H1 (cell line): Measurements from ENCODE around the gene RNFT2. TPM values are rescaled to one million over a fixed set of nuclear protein-coding genes. Genes with fewer than 3 reads are reported as not detected.

Source experiments
- CTCF ChIA-PET: fragments of 300-600 bp; sonication (Branson Sonifier 250); formaldehyde crosslinking; loops from one replicate; lab custom pipeline; 2021; ENCODE audit not compliant: partially characterized antibody; lab: Charles Lee
- POLR2A ChIA-PET: fragments of 300-600 bp; sonication (Branson Sonifier 250); formaldehyde crosslinking; loops from one replicate; lab custom pipeline; 2021; ENCODE audit warnings: inconsistent platforms; ENCODE audit not compliant: partially characterized antibody; lab: Charles Lee
- DNase-seq, 2 experiments: peaks; one replicate each; pipeline versions ENCODE4 v3.0.0 to v3.0.0-alpha.2; 2010 to 2022; ENCODE audit warnings: low spot score in 2 of 2, low read depth in 1 of 2, mixed read lengths in 1 of 2
- FAIRE-seq: peaks from 2 replicates; lab custom pipeline; 2011; peaks lifted over from hg19 to GRCh38; lab: Jason Lieb, UNC
- H2AFZ ChIP-seq: 2 replicates; pipeline ENCODE4 v1.8.1; 2012; ENCODE audit warnings: low read length, inconsistent platforms
- H2AK5ac ChIP-seq: 2 replicates; pipeline ENCODE4 v1.6.1; 2013; ENCODE audit warnings: low read depth, low read length
- H2BK120ac ChIP-seq: replicated peaks from 2 replicates; pipeline ENCODE3; 2013; ENCODE audit warnings: low read depth, low read length, inconsistent platforms
- H2BK12ac ChIP-seq: 2 replicates; pipeline ENCODE4 v1.6.1; 2013; ENCODE audit warnings: low read depth, low read length
- H2BK15ac ChIP-seq: 2 replicates; pipeline ENCODE4 v1.6.1; 2013; ENCODE audit warnings: low read length
- H2BK20ac ChIP-seq: 2 replicates; pipeline ENCODE4 v1.6.1; 2013; ENCODE audit warnings: low read length
- H2BK5ac ChIP-seq: 2 replicates; pipeline ENCODE4 v1.6.1; 2013; ENCODE audit warnings: low read depth, low read length
- H3K14ac ChIP-seq: 2 replicates; pipeline ENCODE4 v1.6.1; 2013; ENCODE audit warnings: inconsistent platforms; ENCODE audit not compliant: insufficient read length
- H3K18ac ChIP-seq: 2 replicates; pipeline ENCODE4 v1.6.1; 2013; ENCODE audit warnings: low read length; ENCODE audit errors: extremely low read depth
- H3K23ac ChIP-seq: 2 replicates; pipeline ENCODE4 v1.6.1; 2013; ENCODE audit warnings: inconsistent platforms; ENCODE audit not compliant: insufficient read length
- H3K23me2 ChIP-seq: 2 replicates; pipeline ENCODE4 v1.6.1; 2013; ENCODE audit warnings: low read depth, low read length
- H3K27ac ChIP-seq: 2 replicates; pipeline ENCODE4 v1.6.1; 2011; ENCODE audit warnings: low read depth, low read length, inconsistent platforms
- H3K27me3 ChIP-seq, 4 experiments: replicated peaks in 1 of 4; 1 replicate in 1 of 4; 2 replicates in 3 of 4; pipeline versions ENCODE4 v1.6.1 to v1.8.1; 2011 to 2013; ENCODE audit warnings: low read length in 3 of 4, mild to moderate bottlenecking in 3 of 4, inconsistent platforms in 2 of 4, mixed read lengths in 2 of 4, moderate library complexity in 1 of 4; ENCODE audit not compliant: control insufficient read depth in 3 of 4, insufficient read depth in 3 of 4; ENCODE audit errors: extremely low read depth in 1 of 4
- H3K36me3 ChIP-seq, 4 experiments: 2 replicates each; pipeline versions ENCODE4 v1.6.1 to v1.8.1; 2011 to 2013; ENCODE audit warnings: mild to moderate bottlenecking in 4 of 4, low read length in 3 of 4, moderate library complexity in 2 of 4, control low read depth in 1 of 4, inconsistent platforms in 1 of 4; ENCODE audit not compliant: insufficient read depth in 4 of 4, control insufficient read depth in 2 of 4
- H3K4ac ChIP-seq: replicated peaks from 2 replicates; pipeline ENCODE3; 2013; ENCODE audit warnings: low read length, low read depth, mixed read lengths, inconsistent platforms; ENCODE audit not compliant: insufficient read length
- H3K4me1 ChIP-seq, 4 experiments: replicated peaks in 1 of 4; 1 replicate in 1 of 4; 2 replicates in 3 of 4; pipeline versions ENCODE4 v1.6.1 to v1.8.1; 2011 to 2013; ENCODE audit warnings: low read length in 3 of 4, inconsistent platforms in 2 of 4, mixed read lengths in 1 of 4; ENCODE audit not compliant: insufficient read depth in 4 of 4, control insufficient read depth in 3 of 4
- H3K4me2 ChIP-seq, 2 experiments: 2 replicates each; pipeline versions ENCODE4 v1.6.1 to v1.8.1; 2011 to 2013; ENCODE audit warnings: low read depth in 2 of 2, low read length in 2 of 2, control low read depth in 1 of 2, inconsistent platforms in 1 of 2, mild to moderate bottlenecking in 1 of 2; ENCODE audit not compliant: insufficient read depth in 1 of 2
- H3K4me3 ChIP-seq, 4 experiments: fragments of 200-600, 300-600 bp in 1 of 4; sonication (generic), shearing (Covaris generic), sonication (Bioruptor Twin) in 1 of 4; 2 replicates each; pipeline versions ENCODE4 v1.5.1 to v1.8.1; 2011 to 2016; ENCODE audit warnings: low read length in 4 of 4, low read depth in 3 of 4, control low read depth in 2 of 4, inconsistent platforms in 2 of 4, mild to moderate bottlenecking in 2 of 4, mixed read lengths in 1 of 4, moderate library complexity in 1 of 4; ENCODE audit not compliant: insufficient read depth in 2 of 4; ENCODE audit errors: extremely low read depth in 1 of 4
- H3K56ac ChIP-seq: replicated peaks from 2 replicates; pipeline ENCODE3; 2013; ENCODE audit warnings: low read depth, mild to moderate bottlenecking, mixed read lengths, low read length, inconsistent platforms; ENCODE audit not compliant: insufficient read length
- H3K79me1 ChIP-seq: 2 replicates; pipeline ENCODE4 v1.6.1; 2013; ENCODE audit warnings: low read depth, low read length, control low read depth
- H3K79me2 ChIP-seq, 2 experiments: 2 replicates each; pipeline versions ENCODE4 v1.6.1 to v1.8.1; 2012 to 2013; ENCODE audit warnings: low read length in 2 of 2, mild to moderate bottlenecking in 2 of 2, inconsistent platforms in 1 of 2; ENCODE audit not compliant: insufficient read depth in 2 of 2, control insufficient read depth in 1 of 2
- H3K9ac ChIP-seq, 4 experiments: replicated peaks in 1 of 4; 1 replicate in 1 of 4; 2 replicates in 3 of 4; pipeline versions ENCODE4 v1.6.1 to v1.8.1; 2011 to 2013; ENCODE audit warnings: low read depth in 3 of 4, low read length in 3 of 4, control low read depth in 2 of 4, mild to moderate bottlenecking in 2 of 4, moderate library complexity in 2 of 4, inconsistent platforms in 1 of 4; ENCODE audit errors: extremely low read depth in 1 of 4
- H3K9me3 ChIP-seq, 2 experiments: 2 replicates each; pipeline versions ENCODE4 v1.6.1 to v1.8.1; 2012 to 2013; ENCODE audit warnings: mild to moderate bottlenecking in 2 of 2, moderate library complexity in 2 of 2, control low read depth in 1 of 2, inconsistent platforms in 1 of 2, low read depth in 1 of 2, low read length in 1 of 2, mixed read lengths in 1 of 2; ENCODE audit not compliant: insufficient read depth in 2 of 2
- H4K20me1 ChIP-seq, 2 experiments: replicated peaks in 1 of 2; 2 replicates each; pipeline versions ENCODE3 to v1.8.1; 2011 to 2013; ENCODE audit warnings: inconsistent platforms in 2 of 2, low read length in 2 of 2, mild to moderate bottlenecking in 1 of 2; ENCODE audit not compliant: insufficient read depth in 2 of 2, control insufficient read depth in 1 of 2
- H4K5ac ChIP-seq: 2 replicates; pipeline ENCODE4 v1.6.1; 2013; ENCODE audit warnings: low read length, low read depth, mixed read lengths, inconsistent platforms; ENCODE audit not compliant: insufficient read length
- H4K8ac ChIP-seq: 2 replicates; pipeline ENCODE4 v1.8.0; 2013; ENCODE audit warnings: mild to moderate bottlenecking, moderate library complexity, low read length, inconsistent platforms; ENCODE audit not compliant: insufficient read depth; ENCODE audit errors: extremely low read depth
- H4K91ac ChIP-seq: replicated peaks from 2 replicates; pipeline ENCODE3; 2013; ENCODE audit warnings: low read length, mixed read lengths, inconsistent platforms; ENCODE audit not compliant: insufficient read length
- ATF2 ChIP-seq: IDR thresholded peaks from 2 replicates; pipeline ENCODE4 v1.6.1; 2012; ENCODE audit warnings: low read length, inconsistent platforms
- BRCA1 ChIP-seq: IDR thresholded peaks from 2 replicates; pipeline ENCODE4 v1.6.1; 2012; ENCODE audit warnings: low read depth, low read length, improper control_type of control experiment
- CBX8 ChIP-seq: fragments of 300-800, 300-1000 bp; sonication (generic); IDR thresholded peaks from 2 replicates; pipeline ENCODE4 v1.7.1; 2016; ENCODE audit warnings: low read depth, low read length, borderline replicate concordance
- EP300 ChIP-seq, 2 experiments: IDR thresholded peaks; 1 replicate in 1 of 2; 2 replicates in 1 of 2; pipeline ENCODE4 v1.6.1; 2011 to 2012; ENCODE audit warnings: low read depth in 2 of 2, low read length in 2 of 2, mild to moderate bottlenecking in 2 of 2, borderline replicate concordance in 1 of 2, inconsistent platforms in 1 of 2, moderate library complexity in 1 of 2
- RBBP5 ChIP-seq: IDR thresholded peaks from 2 replicates; pipeline ENCODE4 v1.7.1; 2012; ENCODE audit warnings: low read depth, mild to moderate bottlenecking, inconsistent platforms, low read length, moderate library complexity, borderline replicate concordance
- SIRT6 ChIP-seq: IDR thresholded peaks from one replicate; pipeline ENCODE4 v1.7.1; 2012; ENCODE audit warnings: low read length, inconsistent platforms
- SIX5 ChIP-seq: IDR thresholded peaks from 2 replicates; pipeline ENCODE4 v1.6.1; 2011; ENCODE audit warnings: mild to moderate bottlenecking, low read depth, low read length
- SRF ChIP-seq: IDR thresholded peaks from 2 replicates; pipeline ENCODE4 v1.6.1; 2011; ENCODE audit warnings: mild to moderate bottlenecking, low read depth, low read length, moderate library complexity
- YY1 ChIP-seq: IDR thresholded peaks from 2 replicates; pipeline ENCODE4 v1.6.1; 2011; ENCODE audit warnings: low read depth, mild to moderate bottlenecking, low read length
- ZNF274 ChIP-seq: IDR thresholded peaks from 2 replicates; pipeline ENCODE4 v1.7.0; 2012; ENCODE audit warnings: low read length, borderline replicate concordance; ENCODE audit errors: extremely low read depth
- WGBS, 2 experiments: shearing (Covaris generic) in 1 of 2; methylation state at CpG; one replicate each; pipeline versions ENCODE4 v1.1.6 to v1.1.7; 2013 to 2015; ENCODE audit warnings: low lambda C conversion rate in 2 of 2, mixed read lengths in 2 of 2, inconsistent platforms in 1 of 2, low coverage in 1 of 2, missing lambda C conversion rate in 1 of 2; ENCODE audit not compliant: insufficient replicate concordance in 2 of 2, insufficient coverage in 1 of 2, insufficient read length in 1 of 2; ENCODE audit errors: extremely low coverage in 1 of 2, missing lambda C conversion rate in 1 of 2; 5-methylcytosine and 5-hydroxymethylcytosine counted together
- polyA plus RNA-seq, 7 experiments: library from polyadenylated mRNA; depleted of rRNA in 3 of 7; stranded (reverse) in 5 of 7; unstranded in 2 of 7; fragments of >200 nt in 5 of 7; fragments of 200-250 nt in 2 of 7; gene quantifications; 1 replicate in 5 of 7; 2 replicates in 1 of 7; 4 replicates in 1 of 7; pipeline versions ENCODE4 v1.2.1 to v1.2.3, GENCODE V29; 2011 to 2013; ENCODE audit warnings: missing spikeins in 2 of 7, mixed read lengths in 2 of 7
- total RNA-seq: library from RNA; stranded (reverse); fragmentation: NEBNext Ultra II Directional; extraction: Animal tissue kit (Norgen Biotek cat#: 25700); gene quantifications from 2 replicates; pipeline ENCODE4 v1.2.1, GENCODE V29; 2021

Gene RNFT2
- total and polyA plus RNA-seq, 2 of the 8 experiments (the other 6 are each of a cell fraction or from before 2014, with no cell fraction given): 14.2 to 33.1 TPM

- Histone ChIP-seq H3K4ac (no peak overlapping the region), H3K27me3 (no peaks in the 10 kb centered on the region), H3K18ac (no peak overlapping the region), H3K56ac (no peak overlapping the region), H4K5ac (no peak overlapping the region), H2BK15ac (no peak overlapping the region), H3K14ac (no peak overlapping the region), H3K23ac (no peak overlapping the region), H3K79me1 (no peaks in the 10 kb centered on the region), H2BK120ac (no peak overlapping the region), H3K36me3 (peaks cover 7 to 45% (median 8%) of the 10 kb centered on the region in 4 experiments; a peak in 7 of 8 replicates), H3K4me3 (no peak overlapping the region), H3K27ac (no peak overlapping the region), H2BK5ac (0 out of 2 replicates have a peak overlapping the region, but pooled peaks have one; percentile 13), H4K20me1 (peaks cover 7% of the 10 kb centered on the region in 2 experiments), H3K4me2 (no peak overlapping the region), H2AFZ (no peak overlapping the region), H2AK5ac (no peak overlapping the region), H3K4me1 (peaks cover 0 to 8% (median 1%) of the 10 kb centered on the region in 4 experiments; a peak in 2 of 7 replicates), H3K23me2 (no peaks in the 10 kb centered on the region), H3K9ac (no peak overlapping the region; a peak in 1 of 7 replicates), H3K79me2 (0 out of 4 replicates have a peak, but pooled peaks cover 0 to 5% of the 10 kb centered on the region in 2 experiments), H4K8ac (no peak overlapping the region), H3K9me3 (no peaks in the 10 kb centered on the region), H4K91ac (no peak overlapping the region), H2BK12ac (0 out of 2 replicates have a peak overlapping the region, but pooled peaks have one; percentile 4), H2BK20ac (no peak overlapping the region)
- POLR2A ChIA-PET: interaction anchor here (1.3 to 2.0 kb wide), 2 partner anchors 11 to 18 kb away, joined by 4 to 9 read pairs; partner anchors contain the start of genes RNFT2 and SPRING1
- FAIRE-seq (no peak), DNase-seq (no peak)
- 92% methylated on average over 15 of the region's 15 CpGs; no CpG with 5 or more reads in 1 of the 2 experiments for WGBS, 2 experiments
- CTCF ChIA-PET: interaction anchor here (0.6 to 3.9 kb wide), 4 partner anchors 11 to 219 kb away, joined by 3 to 15 read pairs (median 6); no protein-coding TSS in a partner anchor
- TF ChIP-seq ZNF274 (no peak), YY1 (no peak), SRF (no peak), RBBP5 (no peak), BRCA1 (no peak), ATF2 (no peak), SIRT6 (no peak), EP300 (IDR thresholded peaks at IDR 0.05; ENCODE audit: borderline replicate concordance in 1 of 2, low read depth in 2 of 2, low read length in 2 of 2) (no peak), SIX5 (no peak), CBX8 (no peak)
These were observed 18.2 kb upstream of the RNFT2 start for GRCh38 chr12:116719731-116720528.
